K562 (cell line): ENCODE results near the gene FMN1. TPM values are rescaled to one million over a fixed set of nuclear protein-coding genes. Genes with fewer than 3 reads are reported as not detected.

Experiments
- ATAC-seq: fragments of 200-7000 bp; cut with Tn5 transposase; 3 replicates; pipeline ENCODE4 v1.9.1; 2020; ENCODE audit warnings: moderate library complexity
- BruUV-seq: library from RNA; stranded (reverse); fragments of 400-500 nt; replicated peaks from 2 replicates; lab custom pipeline; 2021; lab: Mats Ljungman, UMichigan
- CTCF ChIA-PET: fragments of 300-600 bp; formaldehyde crosslinking; extraction: SDS; loops from one replicate; lab custom pipeline; 2021; ENCODE audit warnings: low intra/inter-chr PET ratio; lab: Yijun Ruan, JAX
- POLR2A ChIA-PET: fragments of 300-600, 350-650 bp; sonication (Branson Sonifier 250); formaldehyde crosslinking; extraction: SDS; loops from one replicate; lab custom pipeline; 2021; ENCODE audit warnings: antibody characterized with exemption, inconsistent platforms; lab: Yijun Ruan, JAX
- DNase-seq, 4 experiments: peaks; one replicate each; pipeline versions ENCODE4 v3.0.0 to v3.0.0-alpha.2; 2011 to 2018; ENCODE audit warnings: low spot score in 3 of 4, mixed read lengths in 3 of 4; ENCODE audit errors: extremely low read depth in 1 of 4
- FAIRE-seq: peaks from 2 replicates; lab custom pipeline; 2011; peaks lifted over from hg19 to GRCh38; lab: Jason Lieb, UNC
- H2AFZ ChIP-seq: 2 replicates; pipeline ENCODE4 v1.6.0; 2011; ENCODE audit warnings: low read depth, low read length, control low read depth, inconsistent platforms
- H3K27ac ChIP-seq: fragments of 200-600 bp; 3 replicates; pipeline ENCODE4 v1.8.0; 2011; ENCODE audit warnings: low read depth, mild to moderate bottlenecking, control low read depth, inconsistent platforms, low read length, moderate library complexity, mixed read lengths; ENCODE audit errors: extremely low read depth
- H3K27me3 ChIP-seq, 2 experiments: fragments of 300-600 bp in 1 of 2; 2 replicates in 1 of 2; 3 replicates in 1 of 2; pipeline versions ENCODE4 v1.6.0 to v1.8.0; 2011; ENCODE audit warnings: inconsistent platforms in 2 of 2, low read length in 2 of 2, mild to moderate bottlenecking in 1 of 2, mixed read lengths in 1 of 2, moderate library complexity in 1 of 2; ENCODE audit not compliant: control insufficient read depth in 2 of 2, insufficient read depth in 2 of 2
- H3K36me3 ChIP-seq: fragments of 300-600 bp; 3 replicates; pipeline ENCODE4 v1.8.0; 2011; ENCODE audit warnings: mild to moderate bottlenecking, low read length, inconsistent platforms; ENCODE audit not compliant: control insufficient read depth, insufficient read depth
- H3K4me1 ChIP-seq, 2 experiments: fragments of 200-600 bp in 1 of 2; replicated peaks in 1 of 2; 2 replicates in 1 of 2; 3 replicates in 1 of 2; pipeline versions ENCODE4 v1.5.1 to v1.8.0; 2011; ENCODE audit warnings: inconsistent platforms in 2 of 2, low read length in 2 of 2, mild to moderate bottlenecking in 1 of 2, mixed read lengths in 1 of 2, moderate library complexity in 1 of 2; ENCODE audit not compliant: control insufficient read depth in 2 of 2, insufficient read depth in 2 of 2
- H3K4me2 ChIP-seq: 2 replicates; pipeline ENCODE4 v1.6.1; 2011; ENCODE audit warnings: low read length, control low read depth, inconsistent platforms, mixed read lengths; ENCODE audit not compliant: insufficient read depth
- H3K4me3 ChIP-seq: fragments of 200-600 bp; sonication (generic), shearing (Covaris generic); 2 replicates; pipeline ENCODE4 v1.5.1; 2016; ENCODE audit warnings: control low read depth, inconsistent platforms
- H3K79me2 ChIP-seq: fragments of 200-600 bp; 3 replicates; pipeline ENCODE4 v1.8.0; 2011; ENCODE audit warnings: low read length, inconsistent platforms; ENCODE audit not compliant: control insufficient read depth, insufficient read depth
- H3K9ac ChIP-seq, 2 experiments: 2 replicates each; pipeline versions ENCODE4 v1.6.0 to v1.6.1; 2011; ENCODE audit warnings: low read depth in 2 of 2, low read length in 2 of 2, control low read depth in 1 of 2, inconsistent platforms in 1 of 2, mild to moderate bottlenecking in 1 of 2, mixed read lengths in 1 of 2; ENCODE audit not compliant: insufficient read depth in 1 of 2
- H3K9me1 ChIP-seq: one replicate; pipeline ENCODE4 v1.6.0; 2011; ENCODE audit warnings: inconsistent platforms, mild to moderate bottlenecking, low read length, moderate library complexity; ENCODE audit not compliant: control insufficient read depth, insufficient read depth
- H3K9me3 ChIP-seq: replicated peaks from 2 replicates; pipeline ENCODE4 v1.5.1; 2011; ENCODE audit warnings: low read depth, low read length, inconsistent platforms; ENCODE audit not compliant: control insufficient read depth, insufficient read depth
- H4K20me1 ChIP-seq: replicated peaks from 2 replicates; pipeline ENCODE4 v1.6.1; 2011; ENCODE audit warnings: low read length, inconsistent platforms, mixed read lengths; ENCODE audit not compliant: control insufficient read depth, insufficient read depth
- BCL6 ChIP-seq: fragments of 250-450 bp; sonication (Bioruptor Pico); IDR thresholded peaks from 2 replicates; pipeline ENCODE4 v1.4.0; 2020
- CREM ChIP-seq: IDR thresholded peaks from 2 replicates; pipeline ENCODE4 v1.6.1; 2014; ENCODE audit warnings: antibody characterized with exemption, low read depth
- CTBP1 ChIP-seq: fragments of 450-650 bp; IDR thresholded peaks from 2 replicates; pipeline ENCODE4 v1.6.1; 2016; ENCODE audit warnings: borderline replicate concordance
- DLX4 ChIP-seq: fragments of 250-450 bp; sonication (Bioruptor Pico); IDR thresholded peaks from 2 replicates; pipeline ENCODE4 v1.6.1; 2021; ENCODE audit warnings: mild to moderate bottlenecking
- ILF3 ChIP-seq: fragments of 450-650 bp; IDR thresholded peaks from 2 replicates; pipeline ENCODE4 v1.6.1; 2018; ENCODE audit warnings: antibody characterized with exemption, mild to moderate bottlenecking, moderate library complexity, borderline replicate concordance
- MCM5 ChIP-seq: fragments of 450-650 bp; IDR thresholded peaks from 2 replicates; pipeline ENCODE4 v1.6.1; 2016; ENCODE audit warnings: low read depth
- MLX ChIP-seq, 2 experiments: fragments of 450-650 bp in 1 of 2; sonication (generic) in 1 of 2; formaldehyde crosslinking; conservative IDR thresholded peaks; 2 replicates each; pipeline versions ENCODE4 v1.4.0 to v1.8.1; 2020 to 2022; ENCODE audit warnings: mild to moderate bottlenecking in 1 of 2, missing genetic modification reagents in 1 of 2
- NCOA4 ChIP-seq: fragments of 450-650 bp; IDR thresholded peaks from 2 replicates; pipeline ENCODE4 v1.6.1; 2018; ENCODE audit warnings: mild to moderate bottlenecking; ENCODE audit not compliant: partially characterized antibody
- NCOA6 ChIP-seq: fragments of 450-650 bp; IDR thresholded peaks from 2 replicates; pipeline ENCODE4 v1.6.1; 2017; ENCODE audit warnings: mild to moderate bottlenecking
- NEUROD1 ChIP-seq: fragments of 150-350 bp; IDR thresholded peaks from 2 replicates; pipeline ENCODE4 v1.6.1; 2014; ENCODE audit warnings: borderline replicate concordance, low read length, low read depth; ENCODE audit not compliant: partially characterized antibody
- NFYB ChIP-seq: IDR thresholded peaks from 2 replicates; pipeline ENCODE4 v1.6.1; 2011; ENCODE audit warnings: mild to moderate bottlenecking, moderate library complexity; ENCODE audit not compliant: insufficient read length; ENCODE audit errors: extremely low read depth
- POLR2A ChIP-seq: fragments of 450-650 bp; conservative IDR thresholded peaks from 2 replicates; pipeline ENCODE4 v1.6.1; 2016
- TARDBP ChIP-seq: fragments of 450-650 bp; IDR thresholded peaks from 2 replicates; pipeline ENCODE4 v1.6.1; 2016
- ZNF253 ChIP-seq: fragments of 250-450 bp; sonication (Bioruptor Pico); conservative IDR thresholded peaks from 2 replicates; pipeline ENCODE4 v1.6.1; 2021; ENCODE audit warnings: mild to moderate bottlenecking
- WGBS: fragments of 100-300 bp; shearing (Covaris generic); methylation state at CpG from one replicate; pipeline ENCODE4 v1.1.6; 2016; ENCODE audit warnings: low coverage, mixed read lengths; ENCODE audit not compliant: insufficient coverage; ENCODE audit errors: missing lambda C conversion rate; 5-methylcytosine and 5-hydroxymethylcytosine counted together
- in situ Hi-C: fragments of 300-500 bp; cut with MboI; formaldehyde crosslinking; loops from 4 replicates; pipeline ENCODE4 v1.15.0; 2018; ENCODE audit warnings: inconsistent platforms, mixed read lengths
- intact Hi-C: fragments of 100-400 bp; cut with micrococcal nuclease; formaldehyde crosslinking; loops from 2 replicates; pipeline ENCODE4 v1.14.2; 2022
- polyA plus RNA-seq, 8 experiments: library from polyadenylated mRNA; depleted of rRNA in 4 of 8; stranded (reverse) in 5 of 8; unstranded in 3 of 8; fragments of >200 nt; fragmentation: Nextera tagmentation in 2 of 8; fragmentation: Illumina TruSeq in 1 of 8; extraction: Ambion mirVana in 2 of 8; extraction: Trizol in 1 of 8; gene quantifications; 2 replicates each; pipeline versions ENCODE4 v1.2.1 to v1.2.3, GENCODE V29; 2011 to 2014; ENCODE audit warnings: inconsistent platforms in 1 of 8, missing spikeins in 1 of 8
- total RNA-seq, 7 experiments: library from RNA; depleted of rRNA in 6 of 7; stranded (reverse); fragments of >200 nt in 6 of 7; fragmentation: Illumina TruSeq in 2 of 7; extraction: Trizol in 2 of 7; gene quantifications; 2 replicates each; pipeline versions ENCODE4 v1.2.1 to v1.2.3, GENCODE V29; 2011 to 2021; ENCODE audit warnings: low replicate concordance in 1 of 7

Gene FMN1
- total and polyA plus RNA-seq, 9 of the 15 experiments (the other 6 are each of a cell fraction or from before 2014, with no cell fraction given): 0.03 to 0.07 (median 0.04) TPM; not detected in 6

- Histone ChIP-seq H3K27ac (no peak overlapping the region), H2AFZ (no peak overlapping the region), H3K27me3 (no peaks in the 10 kb centered on the region), H3K4me2 (no peak overlapping the region), H4K20me1 (no peaks in the 10 kb centered on the region), H3K9me3 (no peaks in the 10 kb centered on the region), H3K9me1 (no peaks in the 10 kb centered on the region), H3K4me3 (no peak overlapping the region), H3K79me2 (no peaks in the 10 kb centered on the region), H3K36me3 (no peaks in the 10 kb centered on the region), H3K9ac (no peak overlapping the region), H3K4me1 (no peaks in the 10 kb centered on the region)
- intact Hi-C loops (no loop called here), in situ Hi-C loops (no loop called here)
- DNase-seq: no peak
- no TSS peak for BruUV-seq
- no peak for TF ChIP-seq MLX (CRISPR knock-in tag; conservative IDR thresholded peaks at IDR 0.05)
- no peak for TF ChIP-seq ZNF253 (CRISPR knock-in tag)
- no peak for TF ChIP-seq POLR2A
- TF ChIP-seq NCOA4: no peak
- no peak for TF ChIP-seq DLX4
- no peak for TF ChIP-seq TARDBP
- no peak for TF ChIP-seq NFYB
- no peak for TF ChIP-seq NCOA6
- no peak for TF ChIP-seq MCM5
- no peak for TF ChIP-seq NEUROD1
- TF ChIP-seq BCL6 (CRISPR knock-in tag): no peak
- no peak for TF ChIP-seq CTBP1
- TF ChIP-seq CREM: no peak
- no peak for TF ChIP-seq ILF3
- 0% methylated on average over 3 of the region's 3 CpGs for WGBS
- no peak for FAIRE-seq
- ChIA-PET POLR2A (interaction anchor here (0.6 kb wide), 1 partner anchor 102 kb away, joined by 3 read pairs; no protein-coding TSS in a partner anchor), CTCF (no interaction called here)
- no peak for ATAC-seq
These were observed 250.8 kb downstream of the FMN1 start for GRCh38 chr15:32943711-32944110.
